GM13976 (cell line): ENCODE measurements around the gene PRR12.

Experiments used
- DNase-seq: peaks from one replicate; pipeline ENCODE4 v3.0.0; 2012; ENCODE audit warnings: low spot score
- CTCF ChIP-seq: IDR thresholded peaks from 2 replicates; pipeline ENCODE4 v1.5.1; 2012; ENCODE audit warnings: borderline replicate concordance, mild to moderate bottlenecking; ENCODE audit not compliant: insufficient read depth; ENCODE audit errors: extremely low read depth, missing control alignments, control extremely low read depth
- in situ Hi-C: fragments of 300-500 bp; cut with MboI; formaldehyde crosslinking; loops from one replicate; pipeline ENCODE4 v1.12.0; 2022; ENCODE audit warnings: low sequenced_read_pairs, mixed read lengths, inconsistent platforms; ENCODE audit not compliant: unreplicated experiment

PRR12 gene

GRCh38 chr19:49639401-49640112, 48.6 kb downstream of the PRR12 start:
- in situ Hi-C loops = no loop called here
- TF ChIP-seq CTCF = no peak
- DNase-seq = no peak

DNA sequence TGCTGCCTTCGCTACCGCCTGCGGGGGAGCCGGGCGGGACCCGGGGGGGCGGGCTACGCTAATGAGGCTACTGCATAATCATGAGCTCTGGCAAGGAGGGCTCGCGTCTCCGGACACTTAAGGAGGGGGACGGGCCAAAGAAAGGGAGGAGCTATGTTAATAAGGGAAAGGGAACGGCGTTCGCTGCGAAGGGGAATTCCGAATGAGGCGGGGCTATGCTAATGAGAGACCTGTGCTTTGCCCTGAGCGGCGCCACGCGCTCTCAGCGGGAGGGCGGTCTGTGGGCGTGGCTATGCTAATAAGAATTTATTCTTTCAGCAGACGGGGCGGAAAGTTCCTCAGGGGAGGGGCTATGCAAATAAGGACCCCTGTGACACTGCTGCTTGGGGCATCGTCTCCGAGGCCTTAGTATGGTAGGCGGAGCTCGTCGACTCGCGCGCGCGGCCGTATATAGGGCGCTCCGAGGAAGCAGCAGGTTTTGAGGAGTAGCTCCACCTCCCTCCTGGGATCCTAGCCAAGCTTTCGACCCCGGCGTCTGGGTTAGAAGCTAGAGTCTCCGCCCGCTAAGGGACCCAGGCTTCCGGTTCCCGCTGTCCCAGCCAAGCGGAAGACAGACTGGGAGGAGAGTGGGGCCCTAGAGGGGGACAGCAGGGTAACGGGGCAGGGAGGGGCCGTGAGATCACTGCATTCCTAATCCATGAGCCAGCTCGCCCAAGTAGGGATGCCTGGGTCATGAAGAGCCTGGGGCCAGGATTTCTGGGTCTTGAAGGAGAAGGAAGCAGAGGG, 49.3 kb downstream of the PRR12 start, which contains the start of gene RRAS:
Gene RRAS, minus strand, starts transcription at position 31 of the 786 bp plus-strand sequence. CDS start 45 bp downstream, outside the sequence.
- in situ Hi-C loops = no loop called here

DNA sequence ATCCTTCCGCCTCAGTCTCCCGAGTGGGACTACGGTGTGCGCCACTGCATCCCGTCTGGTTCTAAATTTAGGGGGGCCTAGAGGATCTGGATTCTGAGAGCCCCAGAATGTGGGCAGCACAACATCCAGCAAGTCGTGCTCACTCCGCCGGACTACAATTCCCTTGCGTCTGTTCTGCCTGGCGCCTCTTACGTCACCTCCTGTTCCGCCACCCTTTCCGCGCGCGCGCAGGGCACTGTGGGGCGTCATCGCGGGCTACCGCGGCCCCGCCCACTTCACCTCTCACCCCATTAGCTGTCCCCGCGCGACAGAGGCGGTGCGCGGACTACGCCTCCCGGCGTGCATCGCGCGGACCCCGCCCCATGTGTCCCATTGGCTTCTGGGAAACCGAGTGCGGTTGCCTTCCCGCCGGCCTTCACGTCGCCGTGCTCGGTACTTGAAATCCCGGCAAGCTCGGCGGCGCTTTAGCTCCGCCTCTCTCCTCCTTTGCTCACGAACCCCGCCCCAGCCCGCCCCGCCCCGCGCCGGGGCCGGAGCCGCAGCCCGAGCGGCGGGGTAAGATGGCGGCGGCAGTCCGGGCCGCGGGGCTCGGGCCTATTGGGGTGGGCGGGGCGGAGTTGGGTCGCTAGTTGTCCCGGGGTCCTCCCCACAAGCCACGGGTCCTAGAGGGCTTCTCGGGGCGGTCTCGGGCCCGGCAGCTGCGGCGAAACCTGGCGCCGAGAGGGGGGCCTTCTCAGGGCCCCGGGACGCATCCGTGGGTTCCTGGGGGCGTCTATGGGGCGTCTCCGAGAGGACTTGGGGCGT, 50.9 kb downstream of the PRR12 start, which contains the start of gene SCAF1:
Gene SCAF1, plus strand, starts transcription at position 522 of the 804 bp plus-strand sequence. CDS start 2,818 bp downstream, outside the sequence.
- in situ Hi-C loops = no loop called here
- no peak for TF ChIP-seq CTCF
- DNase-seq = peak; percentile 97

More for the DNA sequence above, 49.3 kb downstream of the PRR12 start, which contains the start of gene RRAS:
- DNase-seq = peak; percentile 98
- no peak for TF ChIP-seq CTCF

- no peak for DNase-seq
- in situ Hi-C loops = no loop called here
- no peak for TF ChIP-seq CTCF
Observed at GRCh38 chr19:49642492-49643035, 51.6 kb downstream of the PRR12 start.

DNA sequence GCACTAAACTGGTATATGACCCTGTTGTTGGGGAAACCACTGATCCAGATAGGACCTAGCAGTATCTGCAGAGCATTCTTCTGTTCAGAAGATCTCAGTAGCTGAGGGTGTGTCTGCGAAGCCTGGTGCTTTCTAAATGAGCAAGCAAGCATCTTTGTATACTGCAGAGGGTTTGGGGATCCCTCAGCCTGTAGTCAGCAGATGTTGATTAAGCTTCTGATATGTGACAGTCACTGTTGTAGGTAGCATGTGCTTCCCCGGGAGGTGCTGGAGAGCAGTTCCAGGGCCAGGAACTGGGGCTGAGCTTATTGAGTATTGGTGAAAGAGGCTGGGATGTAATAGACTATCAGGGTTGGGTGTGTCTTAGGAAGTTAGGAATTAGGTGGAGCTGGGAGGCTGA, 52.5 kb downstream of the PRR12 start:
- no peak for TF ChIP-seq CTCF
- no peak for DNase-seq
- in situ Hi-C loops = no loop called here

DNA sequence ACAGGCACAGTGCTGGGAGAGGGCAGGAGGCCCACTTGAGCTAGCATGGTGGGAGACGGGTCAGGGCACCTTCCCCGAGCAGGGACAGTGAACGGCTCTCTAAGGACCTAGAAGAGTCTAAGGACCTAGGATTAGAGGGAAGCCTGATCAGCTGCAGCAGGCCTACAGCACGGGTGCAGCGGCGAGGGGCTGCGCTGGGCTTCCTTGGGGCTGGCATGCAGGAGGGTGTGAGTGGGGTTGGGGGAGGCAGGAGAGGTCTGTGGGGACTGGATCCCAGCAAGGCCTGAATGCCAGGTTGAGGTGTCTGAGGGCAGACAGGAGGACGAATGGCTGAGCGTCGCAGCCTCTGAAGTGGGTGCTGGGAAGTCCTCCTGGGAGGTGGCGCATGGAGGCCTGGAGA, 54.6 kb downstream of the PRR12 start:
- DNase-seq = no peak
- in situ Hi-C loops = no loop called here
- no peak for TF ChIP-seq CTCF
